ENCODE results near the gene SEC22C.

The SEC22C gene

DNA sequence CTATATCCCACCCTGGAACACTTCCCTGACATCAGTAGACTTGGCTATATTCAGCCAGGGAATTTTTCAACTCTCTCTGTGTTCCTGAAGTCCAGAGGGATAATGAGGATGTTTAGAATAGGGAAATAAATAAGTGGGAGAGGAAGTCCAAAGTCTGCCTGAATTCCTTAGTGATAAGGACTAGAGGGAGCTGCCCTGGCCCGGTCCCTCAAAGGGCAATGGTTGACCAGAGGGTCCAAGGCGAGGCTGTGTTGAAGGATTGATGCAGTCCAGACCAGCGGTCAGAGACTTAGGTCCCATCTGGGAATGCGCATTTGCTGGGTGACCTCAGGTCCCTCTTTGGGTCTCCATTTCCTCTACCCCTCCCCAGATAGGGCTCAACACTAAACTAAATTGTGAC, 71.4 kb downstream of the SEC22C start:
- DNase-seq: no peak

- no peak for DNase-seq
These were observed 72.7 kb downstream of the SEC22C start for GRCh38 chr3:42509111-42509510.

- no peak for DNase-seq
These were observed 73.2 kb downstream of the SEC22C start for GRCh38 chr3:42508562-42508961.

- no peak for DNase-seq
These were observed 73.9 kb downstream of the SEC22C start for GRCh38 chr3:42507761-42508335.

DNA sequence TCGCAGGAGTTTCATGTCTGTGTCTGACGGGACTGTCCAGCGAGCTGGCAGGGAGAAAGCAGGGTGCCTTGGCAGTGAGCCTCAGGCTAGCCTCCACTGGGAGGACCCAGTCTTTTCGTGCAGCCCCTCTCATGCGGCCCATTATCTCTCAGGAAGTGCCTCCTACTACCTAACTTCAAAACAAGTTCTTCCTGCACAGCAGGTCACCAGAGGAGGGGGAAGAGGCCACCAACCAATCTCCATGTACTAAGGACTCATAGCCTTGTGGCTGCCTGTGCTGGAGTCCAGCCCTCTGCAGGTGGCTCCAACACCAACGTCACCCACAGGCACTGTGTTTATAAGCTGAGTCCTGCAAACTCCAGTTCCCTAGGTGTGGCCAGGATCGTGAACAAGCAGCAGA, 74.5 kb downstream of the SEC22C start:
- no peak for DNase-seq

DNA sequence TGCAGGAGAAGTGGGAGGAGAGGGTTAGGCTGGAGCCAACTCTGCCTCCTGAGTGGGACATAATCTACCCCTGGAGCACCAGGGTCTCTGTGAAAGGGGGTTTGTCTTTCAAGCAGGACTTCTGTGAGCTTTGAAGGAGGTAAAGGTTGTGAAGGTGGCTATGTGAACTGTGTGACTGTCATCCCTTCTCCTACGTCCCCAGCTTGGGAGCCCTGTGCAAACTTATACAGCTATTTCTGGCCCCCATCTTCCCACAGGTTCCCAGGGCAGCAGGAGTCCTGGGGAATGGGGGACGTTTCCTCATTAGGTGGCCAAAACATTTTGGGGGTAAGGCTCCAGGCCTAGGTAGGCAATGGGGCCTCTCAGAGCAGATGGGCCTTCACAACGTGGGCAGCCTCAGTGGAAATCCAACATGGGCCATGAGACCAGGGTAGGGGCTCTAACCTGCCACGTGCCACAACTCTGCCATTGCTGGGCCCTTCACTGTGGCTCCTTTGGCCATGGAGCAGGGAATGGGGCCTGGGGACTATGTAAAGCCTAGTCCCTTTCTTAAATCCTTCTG, 75.8 kb downstream of the SEC22C start:
- no peak for DNase-seq

GRCh38 chr3:42505128-42505848, 76.5 kb downstream of the SEC22C start:
- no peak for DNase-seq

GRCh38 chr3:42504334-42505127, 77.2 kb downstream of the SEC22C start:
- no peak for DNase-seq

DNA sequence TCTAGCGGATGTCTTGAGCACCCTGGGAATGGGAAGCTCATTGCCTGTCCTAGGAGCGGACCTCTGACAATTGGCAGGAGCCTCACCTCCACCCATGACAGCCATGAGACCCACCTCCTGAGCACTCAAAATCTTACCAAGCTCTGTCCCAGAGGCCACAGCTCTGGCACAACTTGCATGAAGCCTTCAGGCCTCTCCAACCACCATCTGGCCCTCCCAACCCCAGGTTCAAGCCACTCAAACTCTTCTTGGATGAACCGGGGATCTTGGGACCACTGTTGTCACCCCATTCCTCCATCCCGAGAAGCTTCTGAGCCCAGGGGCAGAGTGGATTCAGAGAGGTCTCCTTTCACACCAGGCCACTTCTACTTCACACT, 77.8 kb downstream of the SEC22C start:
- no peak for DNase-seq

DNA sequence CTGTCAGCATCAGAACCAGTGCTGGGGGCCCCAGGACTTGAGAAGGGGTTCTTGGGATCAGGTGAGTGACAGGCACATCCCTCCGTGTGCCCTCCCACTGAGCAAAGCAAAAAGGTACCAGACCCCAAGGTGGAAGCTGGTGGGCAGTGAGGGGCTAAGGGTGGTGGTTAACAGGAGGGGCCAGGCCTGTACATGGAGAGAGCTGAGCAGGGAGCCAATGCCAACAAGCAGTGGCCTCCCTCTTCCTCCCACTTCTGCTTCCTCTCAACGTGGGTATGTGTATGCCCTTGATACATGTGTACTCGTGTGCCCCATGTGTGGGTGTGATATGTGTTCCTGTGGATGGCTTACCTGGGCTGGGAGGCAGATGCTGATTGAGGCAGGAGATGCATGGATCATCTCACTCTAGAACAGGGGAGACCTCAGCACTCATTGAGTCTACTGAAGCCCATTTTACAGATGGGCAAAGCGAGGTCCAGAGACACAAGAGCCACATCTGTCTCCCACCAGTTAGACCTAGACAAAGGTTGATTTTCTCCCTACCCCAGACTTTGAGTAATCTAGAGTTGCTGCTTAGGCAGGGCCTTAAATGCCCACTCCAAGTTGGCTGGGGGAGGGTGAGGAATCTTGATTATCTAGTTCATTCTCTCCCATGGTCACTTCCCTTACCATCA, 78.4 kb downstream of the SEC22C start:
- no peak for DNase-seq

DNA sequence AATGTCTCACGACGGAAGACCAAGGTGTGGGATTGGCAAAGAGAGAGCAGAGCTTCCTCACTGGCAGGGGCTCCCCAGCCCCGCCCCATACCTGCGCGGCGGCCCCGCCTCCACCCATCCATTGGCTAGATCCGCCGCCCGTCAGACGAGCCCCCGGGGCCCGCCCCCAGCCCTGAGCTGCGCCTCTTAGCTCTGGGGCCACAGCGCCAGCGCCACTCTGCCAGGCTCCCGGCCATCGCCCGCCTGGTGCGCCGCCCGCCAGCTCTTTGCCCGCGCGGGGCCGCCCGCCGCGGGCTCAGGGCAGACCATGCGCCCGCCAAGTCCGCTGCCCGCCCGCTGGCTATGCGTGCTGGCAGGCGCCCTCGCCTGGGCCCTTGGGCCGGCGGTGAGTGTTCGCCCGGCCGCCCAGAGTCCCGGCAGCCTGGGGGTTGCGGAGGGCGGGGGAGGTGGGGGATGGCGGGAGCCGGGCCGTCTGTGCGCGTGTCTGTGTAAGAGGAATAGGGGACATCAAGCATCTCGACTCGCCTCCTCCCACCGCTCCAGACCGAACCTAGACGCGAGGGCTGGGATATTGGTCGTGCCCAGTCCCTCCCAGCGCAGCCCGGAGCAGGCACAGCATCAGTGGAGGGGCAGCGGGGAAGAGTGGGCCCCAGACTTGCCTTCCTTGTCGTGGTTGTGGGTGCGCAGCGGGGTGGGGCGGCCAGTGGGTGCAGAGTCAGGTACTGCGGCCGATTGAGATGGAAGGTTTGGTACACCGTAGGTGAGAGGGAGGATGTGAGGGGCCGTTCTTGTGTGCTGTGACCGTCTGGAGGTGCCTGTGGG, 79.1 kb downstream of the SEC22C start, which contains the start of gene VIPR1:
TSS of gene VIPR1 (plus strand) at position 215 of the 822 bp plus-strand sequence. CDS start at position 308, 93 bp downstream.
- DNase-seq: peak; percentile 11

DNA sequence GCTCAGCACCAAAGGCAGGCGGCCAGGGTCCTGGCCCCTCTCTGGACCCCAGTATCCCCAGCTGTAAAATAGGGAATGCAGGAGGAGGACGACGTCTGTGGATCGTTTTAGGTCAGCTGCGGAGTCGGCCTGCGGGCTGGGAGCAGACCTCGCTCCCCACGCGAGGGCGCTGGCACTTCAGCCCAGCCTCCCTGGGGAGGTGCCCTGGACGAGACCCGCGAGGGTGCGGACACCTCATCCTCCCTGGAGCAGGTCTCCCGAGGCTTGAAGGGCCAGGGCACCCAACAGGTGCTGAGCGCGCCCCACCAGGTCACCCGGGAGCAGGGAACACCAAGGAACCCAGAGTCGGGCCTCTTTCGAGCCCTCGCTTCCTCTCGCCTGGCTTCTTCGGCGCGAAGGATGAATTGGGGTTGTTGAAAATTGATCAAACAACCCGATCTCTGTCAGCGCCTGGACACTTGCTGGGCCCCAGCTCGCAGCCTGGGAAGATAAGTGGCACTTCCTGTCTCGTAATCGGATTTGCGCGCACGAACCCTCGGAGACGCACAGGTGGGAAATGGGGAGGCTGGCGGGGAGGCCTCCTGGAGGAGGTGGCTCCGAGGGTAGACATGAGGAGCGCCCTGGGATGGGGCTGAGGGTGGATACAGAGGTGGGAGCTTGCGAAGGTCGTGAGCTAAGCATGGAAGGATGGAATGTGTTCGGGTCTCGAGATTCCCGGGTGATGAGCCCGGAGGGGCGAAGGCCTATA, 79.9 kb downstream of the SEC22C start:
- no peak for DNase-seq

DNA sequence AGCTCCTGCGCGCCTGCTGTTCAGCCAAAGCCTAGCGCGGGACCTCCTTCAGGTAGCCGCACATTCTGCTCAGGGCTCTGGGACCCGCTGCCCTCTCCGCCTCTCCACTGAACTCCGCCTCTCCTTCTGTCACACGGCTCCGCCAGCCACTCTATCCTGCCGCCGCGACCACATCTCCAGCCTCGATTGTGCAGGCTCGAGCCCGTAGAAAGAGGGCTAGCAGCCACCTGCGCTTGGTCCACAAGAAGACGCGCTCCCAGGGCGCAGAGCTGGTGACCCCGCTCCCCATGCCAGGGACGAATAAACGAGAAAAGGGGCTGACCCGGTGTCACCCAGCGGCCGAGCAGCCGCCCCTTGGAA, 80.5 kb downstream of the SEC22C start:
- DNase-seq: no peak

DNA sequence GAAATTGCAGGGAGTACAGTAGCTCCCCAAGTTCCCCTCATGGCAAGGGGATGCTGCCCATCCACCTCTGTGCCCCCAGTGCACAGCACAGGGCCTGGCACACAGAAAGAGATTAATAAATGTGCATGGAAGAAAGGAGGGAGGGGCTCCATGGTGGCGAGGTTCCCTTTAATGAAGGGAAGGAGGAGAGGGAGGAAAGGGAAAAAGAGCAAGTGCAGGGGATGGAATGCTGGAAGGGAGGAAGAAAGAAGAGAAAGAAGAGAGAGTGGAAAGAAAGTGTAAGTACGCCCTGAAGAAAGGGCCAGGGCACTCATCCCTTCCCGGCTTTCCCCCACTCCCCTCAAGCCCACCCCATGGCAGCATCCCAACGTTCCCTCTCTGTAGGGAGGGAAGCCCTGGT, 80.9 kb downstream of the SEC22C start:
- no peak for DNase-seq

- no peak for DNase-seq
These were observed 81.7 kb downstream of the SEC22C start for GRCh38 chr3:42500091-42500490.

GRCh38 chr3:42499478-42499871, 82.3 kb downstream of the SEC22C start:
- DNase-seq: no peak

- no peak for DNase-seq
These were observed 82.8 kb downstream of the SEC22C start for GRCh38 chr3:42498791-42499477.

GRCh38 chr3:42498034-42498433, 83.7 kb downstream of the SEC22C start:
- no peak for DNase-seq
